DND-41 (cell line): Measurements from ENCODE around the gene NLRP6.
"Not testable (repeated sequence)": the region's sequence is repeated elsewhere in the genome, so short reads cannot be mapped to it uniquely, and the experiment has no call there.

Experiments used
- EZH2 ChIP-seq: IDR thresholded peaks from 3 replicates; pipeline ENCODE4 v1.6.1; 2012; ENCODE audit warnings: borderline replicate concordance, low read depth, mild to moderate bottlenecking, moderate library complexity, low read length, inconsistent platforms; ENCODE audit not compliant: severe bottlenecking
- TF ChIP-seq, protein P1 (sequence below): IDR thresholded peaks from 2 replicates; pipeline ENCODE4 v1.5.1; 2012; ENCODE audit warnings: borderline replicate concordance, low read length, moderate library complexity, mild to moderate bottlenecking; ENCODE audit not compliant: poor library complexity, severe bottlenecking; ENCODE audit errors: extremely low read depth

GRCh38 chr11:319121-319887, 41.1 kb downstream of the NLRP6 start:
- TF ChIP-seq, protein P1, sequence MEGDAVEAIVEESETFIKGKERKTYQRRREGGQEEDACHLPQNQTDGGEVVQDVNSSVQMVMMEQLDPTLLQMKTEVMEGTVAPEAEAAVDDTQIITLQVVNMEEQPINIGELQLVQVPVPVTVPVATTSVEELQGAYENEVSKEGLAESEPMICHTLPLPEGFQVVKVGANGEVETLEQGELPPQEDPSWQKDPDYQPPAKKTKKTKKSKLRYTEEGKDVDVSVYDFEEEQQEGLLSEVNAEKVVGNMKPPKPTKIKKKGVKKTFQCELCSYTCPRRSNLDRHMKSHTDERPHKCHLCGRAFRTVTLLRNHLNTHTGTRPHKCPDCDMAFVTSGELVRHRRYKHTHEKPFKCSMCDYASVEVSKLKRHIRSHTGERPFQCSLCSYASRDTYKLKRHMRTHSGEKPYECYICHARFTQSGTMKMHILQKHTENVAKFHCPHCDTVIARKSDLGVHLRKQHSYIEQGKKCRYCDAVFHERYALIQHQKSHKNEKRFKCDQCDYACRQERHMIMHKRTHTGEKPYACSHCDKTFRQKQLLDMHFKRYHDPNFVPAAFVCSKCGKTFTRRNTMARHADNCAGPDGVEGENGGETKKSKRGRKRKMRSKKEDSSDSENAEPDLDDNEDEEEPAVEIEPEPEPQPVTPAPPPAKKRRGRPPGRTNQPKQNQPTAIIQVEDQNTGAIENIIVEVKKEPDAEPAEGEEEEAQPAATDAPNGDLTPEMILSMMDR: not testable (repeated sequence)
- TF ChIP-seq EZH2: not testable (repeated sequence)
